UCSD-AML1 (cell line): ENCODE results near the gene SOHLH2.

Source experiments
- DNase-seq: peaks from one replicate; lab custom pipeline; 2025; ENCODE audit not compliant: unreplicated experiment; lab: John Stamatoyannopoulos, UW

Gene SOHLH2, protein sequence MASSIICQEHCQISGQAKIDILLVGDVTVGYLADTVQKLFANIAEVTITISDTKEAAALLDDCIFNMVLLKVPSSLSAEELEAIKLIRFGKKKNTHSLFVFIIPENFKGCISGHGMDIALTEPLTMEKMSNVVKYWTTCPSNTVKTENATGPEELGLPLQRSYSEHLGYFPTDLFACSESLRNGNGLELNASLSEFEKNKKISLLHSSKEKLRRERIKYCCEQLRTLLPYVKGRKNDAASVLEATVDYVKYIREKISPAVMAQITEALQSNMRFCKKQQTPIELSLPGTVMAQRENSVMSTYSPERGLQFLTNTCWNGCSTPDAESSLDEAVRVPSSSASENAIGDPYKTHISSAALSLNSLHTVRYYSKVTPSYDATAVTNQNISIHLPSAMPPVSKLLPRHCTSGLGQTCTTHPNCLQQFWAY

DNA sequence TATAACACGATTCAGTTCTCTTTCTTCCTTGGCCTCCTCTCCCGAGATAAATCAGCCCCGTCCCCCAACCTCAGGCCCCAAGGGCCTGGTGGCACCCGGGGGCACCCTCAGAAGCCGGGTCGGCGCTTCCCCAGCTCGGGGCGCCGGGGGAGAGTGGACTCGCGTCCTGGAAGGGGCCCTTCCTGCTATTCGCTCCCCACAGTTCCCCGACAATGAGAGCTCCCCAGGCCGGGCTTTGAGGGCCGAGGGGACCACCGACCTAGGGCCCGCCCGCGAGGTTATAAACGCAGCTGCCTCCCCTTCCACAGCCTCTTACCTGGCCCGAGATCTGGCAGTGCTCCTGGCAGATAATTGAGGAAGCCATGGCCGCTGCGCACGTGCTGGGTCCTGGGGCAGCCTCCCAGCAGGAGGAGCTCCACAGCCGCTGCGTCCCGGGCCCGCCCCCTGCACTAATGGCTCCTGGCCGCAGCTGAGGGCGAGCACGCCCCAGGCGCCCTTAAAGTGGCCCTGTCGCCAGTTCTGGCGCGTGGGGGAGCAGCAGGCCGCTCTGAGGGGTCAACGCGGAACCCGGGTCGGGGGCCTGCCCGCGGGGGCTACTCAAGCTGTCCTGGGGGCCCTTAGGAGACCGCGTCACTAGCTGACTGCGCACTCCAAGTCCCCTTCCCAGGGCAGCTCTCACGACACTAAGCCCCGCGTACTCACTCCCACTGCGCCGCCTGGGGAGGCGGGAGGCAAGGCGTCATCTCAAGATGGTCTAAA lies at the start of gene SOHLH2:
SOHLH2 (minus strand) TSS at position 394 of the 759 bp plus-strand sequence; CDS start at position 364, 30 bp downstream.
- no peak for DNase-seq

DNA sequence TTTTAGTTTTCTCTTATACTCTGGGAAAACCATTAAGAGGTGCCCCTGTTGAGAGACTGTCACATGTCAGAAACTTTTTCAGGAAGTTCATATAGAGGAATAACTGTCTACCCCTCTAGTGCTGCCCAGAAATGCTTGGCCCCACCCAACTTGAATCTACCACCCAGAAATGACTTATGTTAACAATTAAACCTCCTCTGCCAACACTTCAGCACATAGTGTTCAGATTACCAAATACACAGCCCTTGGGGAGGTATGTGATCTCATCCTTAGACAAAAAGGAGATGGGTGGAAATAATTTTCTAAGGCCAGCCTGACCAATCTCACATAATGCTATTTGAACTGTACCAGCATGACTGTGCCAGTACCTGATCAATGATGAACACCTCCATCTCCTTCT lies 47.6 kb upstream of the SOHLH2 start:
- DNase-seq: no peak

DNA sequence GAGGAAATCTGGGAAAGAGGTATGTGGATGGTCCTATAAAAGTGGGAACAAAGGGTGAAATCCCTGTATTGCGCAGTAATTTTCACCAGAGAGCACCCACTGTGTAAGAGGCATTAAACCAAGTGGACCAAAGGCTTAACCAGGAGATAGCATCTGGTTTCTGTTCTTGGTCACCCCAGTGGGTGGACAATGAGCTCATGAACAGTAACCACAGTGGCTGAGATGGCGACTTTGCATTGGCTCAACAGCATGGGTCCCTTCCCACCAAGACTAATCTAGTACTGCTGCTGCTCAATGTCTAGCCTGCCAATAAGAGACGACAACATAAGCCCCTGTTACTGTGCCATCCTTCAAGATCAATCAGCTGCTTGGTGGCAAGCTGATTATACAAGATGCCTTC lies 46.7 kb upstream of the SOHLH2 start:
- no peak for DNase-seq

DNA sequence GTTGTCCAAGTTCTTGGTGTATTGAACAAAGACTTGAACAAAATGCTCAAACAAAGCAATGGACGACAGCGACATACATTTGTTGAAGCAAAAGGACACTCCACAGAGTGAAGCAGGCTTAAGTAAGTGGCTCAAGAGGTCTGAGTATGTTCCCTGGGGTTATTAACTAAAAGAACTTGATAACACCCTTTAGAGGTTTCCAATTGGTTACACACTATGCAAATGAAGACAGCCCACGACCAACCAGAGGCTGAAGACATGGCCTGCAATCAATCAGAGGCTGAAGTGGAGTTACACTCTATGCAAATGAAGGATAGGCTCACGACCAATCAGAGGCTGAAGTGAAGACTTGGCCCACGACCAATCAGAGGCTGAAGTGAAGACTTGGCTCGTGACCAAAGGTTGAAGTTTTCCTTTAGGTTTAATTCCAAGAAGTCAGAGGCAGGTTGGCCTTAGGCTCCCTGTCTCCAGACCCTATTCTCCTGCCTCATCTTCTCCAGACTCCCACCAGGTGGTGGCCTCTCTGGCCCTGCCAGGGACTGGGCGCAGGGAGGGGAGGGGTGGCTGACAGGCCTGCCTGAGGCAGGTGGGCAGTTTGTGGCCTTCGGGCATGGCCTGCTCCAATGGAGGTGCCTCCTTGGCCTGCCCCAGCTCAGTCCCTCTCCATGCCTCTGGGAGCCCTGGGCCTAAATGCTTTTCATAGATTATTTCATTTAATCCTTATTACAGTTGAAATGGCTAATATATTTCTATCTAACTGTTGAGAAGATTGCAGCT lies 45.2 kb upstream of the SOHLH2 start:
- no peak for DNase-seq

DNA sequence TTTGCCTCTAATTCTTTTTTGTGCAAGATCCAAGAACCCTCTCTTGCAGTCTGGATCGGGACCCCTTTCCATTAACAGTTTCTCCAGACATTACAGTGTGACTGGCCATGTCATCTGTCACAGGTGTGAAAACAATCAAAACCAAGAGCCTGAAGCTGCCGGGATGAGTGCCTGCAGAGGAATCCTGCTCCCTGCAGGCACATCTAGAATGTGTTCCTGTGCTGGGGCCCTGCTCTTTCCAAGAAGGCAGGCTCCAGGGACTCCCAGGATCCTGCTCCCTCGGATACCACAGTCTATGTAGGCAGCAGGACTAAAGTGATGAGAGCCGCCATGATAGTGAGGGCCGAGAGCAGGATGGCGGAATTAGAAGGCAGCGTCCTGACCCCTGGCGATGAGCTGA lies 44.5 kb upstream of the SOHLH2 start:
- DNase-seq: no peak

DNA sequence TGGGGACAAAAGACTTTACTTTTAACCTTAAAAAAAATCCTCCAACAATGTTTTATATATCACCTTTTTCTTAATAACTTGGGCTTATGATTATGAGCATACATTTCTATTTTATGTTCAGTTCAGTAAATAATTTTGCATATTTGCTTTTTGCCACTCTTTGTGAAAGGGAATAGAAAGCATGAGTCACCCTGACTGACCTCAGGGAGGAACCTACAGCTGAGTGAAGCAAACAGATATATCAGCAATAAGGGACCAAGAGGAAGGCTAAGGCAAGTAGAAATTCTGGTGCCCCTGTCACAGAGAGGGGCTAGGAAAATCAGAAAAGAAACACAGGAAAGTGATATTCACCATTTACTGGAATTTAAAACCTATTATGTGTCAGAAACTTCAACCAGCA lies 37.2 kb upstream of the SOHLH2 start:
- DNase-seq: no peak

DNA sequence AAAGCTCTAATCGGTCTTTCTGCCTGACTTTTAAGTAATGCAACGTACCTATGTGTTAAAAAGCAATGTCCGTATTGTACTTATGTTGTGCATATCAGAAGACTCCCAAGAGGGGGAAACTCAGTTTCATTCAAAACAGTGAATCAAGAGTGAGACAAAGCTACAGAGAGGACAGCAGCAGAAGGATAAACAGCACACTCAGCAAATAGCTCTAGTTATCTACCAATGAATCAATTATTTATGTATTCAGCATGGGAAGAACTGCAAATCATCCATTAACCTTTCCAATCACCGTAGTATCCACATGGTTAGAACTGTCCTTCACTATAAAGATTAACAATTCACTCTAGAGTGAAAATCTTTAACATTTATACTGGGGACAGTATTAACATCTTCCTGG lies 36.7 kb upstream of the SOHLH2 start:
- DNase-seq: no peak

DNA sequence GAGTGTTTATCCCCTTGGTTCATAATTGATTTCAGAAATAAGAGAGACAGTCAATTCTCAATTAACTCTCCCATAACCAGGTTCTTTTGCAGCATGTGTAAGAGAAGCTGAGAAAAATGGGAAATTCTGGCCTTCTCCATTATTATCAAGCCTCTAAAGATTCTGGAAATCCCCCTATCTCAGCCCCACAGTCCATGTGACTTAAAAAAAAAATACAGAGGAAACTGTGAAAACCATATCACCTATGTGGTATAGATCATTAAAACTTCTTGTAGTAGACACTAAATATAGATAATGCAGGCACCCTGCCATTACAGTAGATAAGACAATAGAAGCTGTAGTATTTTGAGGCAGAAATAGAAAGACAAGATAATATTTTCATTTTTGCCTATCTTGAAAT lies 34.3 kb upstream of the SOHLH2 start:
- DNase-seq: no peak

DNA sequence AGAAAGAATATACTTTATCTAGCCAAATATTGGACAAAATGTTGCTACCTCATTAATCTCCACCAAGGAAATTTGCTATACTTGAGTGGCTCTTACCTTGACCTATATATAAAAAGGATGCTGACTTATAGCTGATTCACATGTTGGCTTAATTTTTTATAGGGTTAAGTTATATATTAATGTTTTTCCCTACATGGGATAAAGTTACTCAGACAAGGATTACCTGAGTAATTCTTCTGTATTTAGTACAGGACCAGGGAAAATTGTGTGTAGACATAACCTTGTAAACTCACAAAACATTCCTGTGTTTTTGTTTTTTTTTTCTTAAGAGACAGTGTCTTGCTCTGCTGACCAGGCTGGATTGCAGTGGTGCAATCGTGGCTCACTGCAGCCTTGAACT lies 30.6 kb upstream of the SOHLH2 start:
- DNase-seq: no peak

DNA sequence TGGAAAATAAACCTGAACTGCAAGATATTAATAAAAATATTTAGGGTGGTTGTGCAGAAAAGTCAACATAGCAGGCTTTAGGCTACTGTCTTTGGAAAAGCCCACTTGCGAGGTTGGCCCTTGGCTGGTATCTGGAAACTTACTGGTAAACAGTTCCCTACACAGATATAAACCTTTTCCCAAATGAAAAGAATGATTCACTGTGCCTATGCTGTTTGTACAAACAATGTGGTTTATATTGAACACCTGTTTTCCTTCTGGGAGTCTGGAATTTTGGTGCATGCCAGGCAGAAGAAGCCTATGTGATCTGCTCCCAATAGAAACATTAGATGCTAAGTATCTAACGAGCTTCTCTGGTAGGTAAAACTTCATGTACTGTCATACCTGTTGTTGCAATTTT lies 29.7 kb upstream of the SOHLH2 start:
- no peak for DNase-seq

DNA sequence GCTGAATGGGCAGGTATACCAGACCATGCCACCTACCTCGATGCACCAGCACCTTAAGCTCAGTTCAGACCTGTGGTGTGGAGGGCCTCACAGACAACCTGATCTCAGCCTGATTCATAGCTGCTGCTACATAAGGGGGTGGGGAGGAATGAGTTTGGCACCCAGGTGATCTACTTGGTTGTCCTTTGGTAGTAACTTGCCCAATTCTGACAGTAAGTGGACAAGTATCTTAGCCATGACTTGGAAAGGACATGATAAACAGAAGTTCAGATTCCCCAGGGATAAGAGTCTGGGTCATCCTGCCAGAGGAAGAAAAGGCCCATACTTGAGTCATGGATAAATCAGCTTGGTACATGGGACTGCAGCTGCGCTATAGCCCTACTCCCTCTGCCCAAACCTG lies 28.4 kb upstream of the SOHLH2 start:
- no peak for DNase-seq

DNA sequence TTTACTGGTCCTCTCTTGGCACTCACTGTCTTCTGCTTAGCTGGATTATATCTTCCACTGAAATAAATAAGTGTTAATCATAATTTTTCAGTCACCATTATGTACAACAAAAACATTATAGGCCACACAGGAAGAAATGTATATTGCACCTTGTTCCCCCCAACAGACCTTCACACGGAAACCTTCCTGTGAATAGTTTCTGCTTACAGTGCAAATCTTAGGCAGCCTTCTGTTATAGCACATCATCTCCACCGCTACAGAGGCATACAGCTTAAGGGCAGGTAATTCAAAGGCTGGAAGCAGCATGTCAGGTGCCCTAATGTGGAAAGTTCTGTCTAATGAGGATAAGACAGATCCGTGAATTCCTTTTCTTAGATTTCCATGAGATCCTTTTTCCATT lies 16.9 kb upstream of the SOHLH2 start:
- no peak for DNase-seq

DNA sequence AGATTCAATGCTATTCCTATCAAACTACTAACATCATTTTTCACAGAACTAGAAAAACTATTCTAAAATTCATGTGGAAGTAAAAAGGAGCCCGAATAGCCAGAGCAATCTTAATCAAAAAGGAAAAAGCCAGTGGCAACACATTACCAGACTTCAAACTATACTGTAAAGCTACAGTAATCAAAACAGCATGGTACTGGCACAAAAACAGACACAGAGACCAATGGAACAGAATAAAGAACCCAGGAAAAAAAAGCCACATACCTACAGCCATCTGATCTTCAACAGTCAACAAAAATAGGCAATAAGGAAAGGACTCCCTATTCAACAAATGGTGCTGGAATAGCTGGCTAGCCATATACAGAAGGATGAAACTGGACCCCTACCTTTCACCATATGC lies 10.4 kb upstream of the SOHLH2 start:
- DNase-seq: no peak

DNA sequence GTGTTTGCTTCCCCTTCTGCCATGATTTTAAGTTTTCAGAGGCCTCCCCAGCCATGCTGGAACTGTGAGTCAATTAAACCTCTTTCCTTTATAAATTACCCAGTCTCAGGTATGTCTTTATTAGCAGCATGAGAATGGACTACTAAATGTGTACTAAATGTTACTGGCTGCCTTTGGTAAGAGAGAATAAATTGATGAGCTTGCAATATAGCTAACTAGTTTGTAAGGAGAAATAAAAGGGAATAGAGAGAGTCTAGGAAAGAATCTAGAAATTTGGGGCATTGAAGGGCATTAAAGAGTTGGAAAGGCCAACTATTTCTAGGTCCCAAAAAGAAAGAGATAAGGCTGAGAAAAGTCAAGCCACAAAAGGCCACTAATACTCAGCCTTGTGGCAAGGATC lies 5.5 kb upstream of the SOHLH2 start:
- DNase-seq: no peak

DNA sequence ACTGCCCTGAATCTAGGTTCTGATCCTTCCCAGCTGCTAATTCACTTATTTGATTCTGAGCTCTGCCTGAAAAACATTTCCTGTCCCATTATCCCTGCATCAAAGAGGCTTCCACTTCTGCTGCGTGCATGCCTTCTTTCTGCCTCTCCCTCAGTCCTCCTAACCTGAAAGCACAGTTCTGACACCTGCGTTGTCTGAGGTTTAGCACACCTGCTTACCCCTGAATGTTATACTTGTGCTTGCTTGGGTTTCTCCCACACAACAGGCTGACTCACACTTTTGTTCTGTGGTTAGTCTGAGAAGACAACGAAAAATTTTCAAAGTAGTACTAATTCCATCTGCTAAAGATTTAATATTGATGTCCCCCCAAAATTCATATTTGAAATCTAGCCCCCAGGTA lies 3.1 kb upstream of the SOHLH2 start:
- no peak for DNase-seq

DNA sequence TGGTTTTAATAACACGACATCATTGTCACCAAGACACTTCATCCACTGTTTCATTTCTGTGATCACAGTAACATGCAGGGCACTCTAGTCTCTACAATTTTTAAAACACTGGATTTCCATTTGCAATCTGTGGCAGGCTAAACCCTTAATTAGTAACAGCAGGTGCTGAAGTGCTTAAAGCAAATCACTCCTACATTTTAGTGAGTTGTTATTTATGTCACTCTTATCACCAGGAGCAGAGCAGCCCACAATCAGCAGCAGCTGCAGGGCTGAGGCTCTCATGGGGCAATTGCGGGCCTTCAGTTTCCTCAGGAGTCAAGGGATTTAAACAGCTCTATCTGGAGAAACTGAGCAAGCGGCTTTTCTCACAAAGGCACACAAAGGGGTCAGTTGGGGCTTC lies 1.6 kb downstream of the SOHLH2 start:
- DNase-seq: no peak

DNA sequence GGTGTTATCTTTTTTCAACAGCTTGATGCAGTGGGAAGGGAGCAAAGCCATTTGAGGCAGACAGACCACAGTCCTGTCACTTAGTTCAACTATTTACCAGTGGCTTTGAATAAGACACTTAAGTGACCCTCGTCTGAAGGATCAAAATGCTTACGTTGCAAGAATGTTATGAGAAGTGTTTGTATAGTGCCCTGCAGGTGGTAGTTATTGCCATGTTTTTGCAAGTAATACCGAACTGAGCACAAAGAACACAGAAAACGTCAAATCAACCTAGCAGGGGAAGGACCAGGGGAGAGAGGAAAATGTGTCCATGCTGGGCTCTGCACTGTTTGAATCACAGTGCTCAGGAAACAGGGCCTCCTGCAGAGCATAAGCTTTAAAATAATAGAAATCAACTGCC lies 2.8 kb downstream of the SOHLH2 start:
- no peak for DNase-seq

DNA sequence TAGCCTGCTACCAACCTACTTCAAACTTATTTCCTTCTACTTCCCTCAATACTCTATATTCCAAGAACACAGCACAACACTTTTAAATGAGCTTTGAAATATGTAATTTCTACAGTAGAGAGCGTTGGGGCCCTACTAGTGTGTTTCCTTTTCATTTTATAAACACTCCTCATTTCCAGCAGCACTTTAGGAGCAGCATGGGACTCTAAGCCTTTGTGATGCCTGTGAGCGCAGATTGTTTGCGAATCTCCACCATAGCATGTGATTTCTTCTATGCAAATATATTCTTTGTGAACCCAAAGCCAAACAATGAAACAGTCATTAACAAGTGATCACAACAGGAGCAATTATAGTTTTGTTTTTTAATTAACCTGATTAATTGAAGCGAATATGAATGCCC lies 3.6 kb downstream of the SOHLH2 start:
- no peak for DNase-seq

DNA sequence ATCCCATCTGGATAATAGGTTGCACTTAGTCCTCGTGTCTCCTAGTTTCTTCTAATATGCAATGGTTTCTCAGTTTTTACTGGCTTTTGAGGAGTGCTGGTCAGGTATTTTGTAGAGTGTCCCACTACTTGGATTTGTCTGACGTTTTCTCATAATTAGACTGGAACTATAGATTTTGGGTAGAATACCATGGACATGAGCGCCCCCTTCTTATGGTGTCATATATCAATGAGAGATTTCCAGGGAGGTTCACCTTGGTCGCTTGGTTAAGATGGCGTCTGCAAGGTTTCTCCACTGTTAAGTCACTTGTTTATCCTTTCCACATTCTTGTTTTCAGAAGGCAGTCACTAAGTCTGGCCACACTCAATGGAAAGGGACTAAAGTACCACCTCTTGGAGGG lies 6.7 kb downstream of the SOHLH2 start:
- DNase-seq: no peak

DNA sequence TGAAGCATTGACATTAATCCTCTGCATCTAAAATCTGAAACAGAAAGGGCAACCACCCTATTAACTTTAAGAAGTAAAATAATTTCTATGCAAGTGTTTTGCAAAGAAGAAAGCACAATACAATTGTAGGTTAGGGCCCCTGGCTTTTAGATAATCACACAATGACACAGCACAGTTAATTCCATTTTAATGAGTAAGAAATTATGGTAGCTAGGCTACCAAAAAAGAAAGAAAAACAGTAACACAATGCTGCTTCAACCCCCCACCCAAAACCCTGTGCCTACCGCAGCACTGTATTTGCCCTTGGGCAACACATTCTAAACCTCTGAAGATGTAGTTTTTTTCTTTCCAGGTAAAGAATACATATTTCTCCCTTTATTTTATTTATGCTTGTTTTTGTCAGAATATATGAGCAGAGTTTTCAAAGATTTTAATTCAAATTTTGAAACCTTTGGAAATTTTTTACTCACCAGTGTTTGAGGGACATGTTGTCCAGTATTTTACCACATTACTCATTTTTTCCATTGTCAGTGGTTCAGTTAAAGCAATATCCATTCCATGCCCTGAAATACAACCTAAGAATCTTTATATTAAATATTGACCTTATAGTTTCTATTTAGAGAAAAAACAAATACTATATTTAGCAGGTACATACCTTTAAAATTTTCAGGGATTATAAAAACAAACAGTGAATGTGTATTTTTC lies 21.1 kb downstream of the SOHLH2 start:
- DNase-seq: no peak

DNA sequence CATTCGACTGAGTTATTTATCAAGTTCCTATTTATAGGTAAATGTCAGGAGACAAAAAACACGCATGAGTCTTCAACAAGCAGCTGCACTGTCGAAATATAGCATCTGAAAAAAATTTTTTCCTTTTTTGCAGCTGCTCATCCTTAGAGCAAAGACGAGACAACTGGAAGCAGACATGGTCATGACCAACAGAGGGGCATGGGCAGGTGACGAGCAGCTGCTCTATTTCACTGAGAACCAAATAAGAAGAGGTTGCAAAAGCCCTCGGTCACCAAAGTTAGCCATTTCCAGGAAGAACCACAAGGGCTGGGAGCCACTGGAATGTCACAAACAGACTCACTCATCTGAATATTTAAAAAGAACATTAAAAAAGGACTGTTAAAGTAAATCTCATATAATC lies 22.2 kb downstream of the SOHLH2 start:
- no peak for DNase-seq
